Caco-2 (cell line): Measurements from ENCODE around the gene KLHL14. TPM values are rescaled to one million over a fixed set of nuclear protein-coding genes. Genes with fewer than 3 reads are reported as not detected.

Source experiments
- BruUV-seq: library from RNA; stranded (reverse); fragments of 400-500 nt; replicated peaks from 2 replicates; lab custom pipeline; 2021; lab: Mats Ljungman, UMichigan
- CTCF ChIA-PET: fragments of 300-600 bp; sonication (Branson Sonifier 250); formaldehyde crosslinking; loops from one replicate; lab custom pipeline; 2022; ENCODE audit warnings: antibody characterized with exemption; lab: Charles Lee
- POLR2A ChIA-PET: fragments of 300-600 bp; sonication (Branson Sonifier 250); formaldehyde crosslinking; loops from one replicate; lab custom pipeline; 2022; ENCODE audit warnings: antibody characterized with exemption; lab: Charles Lee
- DNase-seq, 2 experiments: peaks; one replicate each; pipeline versions ENCODE4 v3.0.0 to v3.0.0-alpha.2; 2020 to 2022
- H3K27me3 ChIP-seq: replicated peaks from 2 replicates; pipeline ENCODE4 v1.6.0; 2011; ENCODE audit warnings: low read length; ENCODE audit not compliant: control insufficient read depth, insufficient read depth
- H3K36me3 ChIP-seq: 2 replicates; pipeline ENCODE4 v1.5.1; 2011; ENCODE audit warnings: low read length; ENCODE audit not compliant: control insufficient read depth, insufficient read depth
- H3K4me1 ChIP-seq: fragments of 250-450 bp; sonication (Bioruptor Pico); 2 replicates; pipeline ENCODE4 v1.5.1; 2020; ENCODE audit warnings: mild to moderate bottlenecking
- H3K4me3 ChIP-seq: 2 replicates; pipeline ENCODE4 v1.5.1; 2011; ENCODE audit warnings: low read depth, mild to moderate bottlenecking, control low read depth, low read length
- H3K9me3 ChIP-seq: fragments of 250-450 bp; sonication (Bioruptor Pico); 2 replicates; pipeline ENCODE4 v1.5.1; 2020; ENCODE audit warnings: mild to moderate bottlenecking, moderate library complexity
- H3K27ac Mint-ChIP-seq: one replicate; pipeline ENCODE4 v1.8.0; 2022; ENCODE audit warnings: mixed read lengths; ENCODE audit not compliant: unreplicated experiment
- H3K27me3 Mint-ChIP-seq: one replicate; pipeline ENCODE4 v1.8.0; 2022; ENCODE audit warnings: mixed read lengths; ENCODE audit not compliant: insufficient read depth, unreplicated experiment
- H3K36me3 Mint-ChIP-seq: one replicate; pipeline ENCODE4 v1.8.0; 2022; ENCODE audit warnings: mild to moderate bottlenecking, mixed read lengths; ENCODE audit not compliant: insufficient read depth, unreplicated experiment
- H3K4me1 Mint-ChIP-seq: one replicate; pipeline ENCODE4 v1.8.0; 2022; ENCODE audit warnings: low read depth, mixed read lengths; ENCODE audit not compliant: unreplicated experiment
- H3K4me3 Mint-ChIP-seq: one replicate; pipeline ENCODE4 v1.8.0; 2022; ENCODE audit warnings: mild to moderate bottlenecking, moderate library complexity, mixed read lengths; ENCODE audit not compliant: unreplicated experiment
- H3K9me3 Mint-ChIP-seq: one replicate; pipeline ENCODE4 v1.8.0; 2022; ENCODE audit warnings: mixed read lengths; ENCODE audit not compliant: unreplicated experiment
- CTCF ChIP-seq, 2 experiments: fragments of 200-600 bp in 1 of 2; IDR thresholded peaks; 1 replicate in 1 of 2; 2 replicates in 1 of 2; pipeline versions ENCODE4 v1.5.1 to v1.8.0; 2011 to 2022; ENCODE audit warnings: antibody characterized with exemption in 1 of 2, control low read depth in 1 of 2, inconsistent platforms in 1 of 2, low read depth in 1 of 2, low read length in 1 of 2, mild to moderate bottlenecking in 1 of 2, moderate library complexity in 1 of 2; ENCODE audit not compliant: insufficient read depth in 1 of 2, severe bottlenecking in 1 of 2, unreplicated experiment in 1 of 2
- intact Hi-C: fragments of 100-400 bp; cut with micrococcal nuclease; formaldehyde crosslinking; loops from one replicate; pipeline ENCODE4 v1.10.0; 2022; ENCODE audit not compliant: unreplicated experiment
- total RNA-seq: library from RNA; stranded (reverse); gene quantifications from 2 replicates; pipeline ENCODE4 v1.2.3, GENCODE V29; 2022

Gene KLHL14
- total RNA-seq, 1 experiment from 2014 or later: not detected

GRCh38 chr18:32771169-32771751, 1.6 kb downstream of the KLHL14 start:
- CTCF ChIA-PET: no interaction called here

GRCh38 chr18:32770666-32771168, 2.1 kb downstream of the KLHL14 start:
- POLR2A ChIA-PET: no interaction called here
- Mint-ChIP-seq H3K27ac (no peak overlapping the region), H3K27me3 (peaks cover 16% of the 10 kb centered on the region), H3K4me3 (no peak overlapping the region), H3K4me1 (no peaks in the 10 kb centered on the region), H3K36me3 (no peaks in the 10 kb centered on the region), H3K9me3 (no peaks in the 10 kb centered on the region)
- Histone ChIP-seq H3K4me1 (no peaks in the 10 kb centered on the region), H3K9me3 (no peaks in the 10 kb centered on the region), H3K36me3 (no peaks in the 10 kb centered on the region), H3K27me3 (no peaks in the 10 kb centered on the region; the same call in 1 of the 2 replicates), H3K4me3 (no peak overlapping the region)
- intact Hi-C loops: no loop called here
- CTCF ChIA-PET: no interaction called here
- BruUV-seq: no TSS peak
- DNase-seq: no peak
- TF ChIP-seq CTCF (IDR thresholded peaks at IDR 0.05; ENCODE audit: insufficient read depth in 1 of 2, low read depth in 1 of 2, low read length in 1 of 2, severe bottlenecking in 1 of 2, unreplicated experiment in 1 of 2): no peak

More at GRCh38 chr18:32771169-32771751, 1.6 kb downstream of the KLHL14 start:
- DNase-seq: no peak
- TF ChIP-seq CTCF (IDR thresholded peaks at IDR 0.05; ENCODE audit: insufficient read depth in 1 of 2, low read depth in 1 of 2, low read length in 1 of 2, severe bottlenecking in 1 of 2, unreplicated experiment in 1 of 2): no peak
- Mint-ChIP-seq H3K4me3 (peak overlapping the region; percentile 31), H3K9me3 (no peaks in the 10 kb centered on the region), H3K27ac (no peak overlapping the region), H3K4me1 (no peaks in the 10 kb centered on the region), H3K36me3 (no peaks in the 10 kb centered on the region), H3K27me3 (peaks cover 16% of the 10 kb centered on the region)
- intact Hi-C loops: no loop called here
- Histone ChIP-seq H3K27me3 (no peaks in the 10 kb centered on the region; the same call in 1 of the 2 replicates), H3K36me3 (no peaks in the 10 kb centered on the region), H3K9me3 (no peaks in the 10 kb centered on the region), H3K4me3 (no peak overlapping the region), H3K4me1 (no peaks in the 10 kb centered on the region)
- no TSS peak for BruUV-seq
- POLR2A ChIA-PET: no interaction called here

GRCh38 chr18:32770054-32770665, 2.7 kb downstream of the KLHL14 start:
- no peak overlapping the region for H3K27ac Mint-ChIP-seq
- ChIA-PET POLR2A (no interaction called here), CTCF (no interaction called here)
- TF ChIP-seq CTCF (IDR thresholded peaks at IDR 0.05; ENCODE audit: insufficient read depth in 1 of 2, low read depth in 1 of 2, low read length in 1 of 2, severe bottlenecking in 1 of 2, unreplicated experiment in 1 of 2): no peak
- intact Hi-C loops: no loop called here
- H3K4me3 Mint-ChIP-seq: no peak overlapping the region
- H3K36me3 Mint-ChIP-seq: no peaks in the 10 kb centered on the region
- no peaks in the 10 kb centered on the region for H3K9me3 Mint-ChIP-seq
- H3K27me3 Mint-ChIP-seq: peaks cover 16% of the 10 kb centered on the region
- no peaks in the 10 kb centered on the region for H3K4me1 ChIP-seq
- no TSS peak for BruUV-seq
- no peak overlapping the region for H3K4me3 ChIP-seq
- H3K4me1 Mint-ChIP-seq: no peaks in the 10 kb centered on the region
- no peak for DNase-seq
- no peaks in the 10 kb centered on the region for H3K36me3 ChIP-seq
- H3K27me3 ChIP-seq: no peaks in the 10 kb centered on the region; the same call in 1 of the 2 replicates
- H3K9me3 ChIP-seq: no peaks in the 10 kb centered on the region
